Endothelial cell of umbilical vein (primary cell): ENCODE measurements around the gene ERN2. TPM values are rescaled to one million over a fixed set of nuclear protein-coding genes. Genes with fewer than 3 reads are reported as not detected.
A peak's percentile ranks its signal among the peaks of the same experiment; 100 is the strongest.

Experiments used
- BruUV-seq: library from RNA; stranded (reverse); fragments of 400-500 nt; replicated peaks from 2 replicates; lab custom pipeline; 2021; lab: Mats Ljungman, UMichigan
- CTCF ChIA-PET: fragments of 300-600, 350-600 bp; sonication (Branson Sonifier 250); formaldehyde crosslinking; loops from one replicate; lab custom pipeline; 2021; ENCODE audit warnings: antibody characterized with exemption, inconsistent platforms; lab: Charles Lee
- POLR2A ChIA-PET: fragments of 300-600, 350-600 bp; sonication (Branson Sonifier 250); formaldehyde crosslinking; loops from one replicate; lab custom pipeline; 2021; ENCODE audit warnings: antibody characterized with exemption, inconsistent platforms; lab: Charles Lee
- DNase-seq: peaks from one replicate; pipeline ENCODE4 v3.0.0-alpha.2; 2011; ENCODE audit warnings: low read depth, low spot score
- FAIRE-seq: peaks from 2 replicates; lab custom pipeline; 2011; peaks lifted over from hg19 to GRCh38; lab: Jason Lieb, UNC
- H2AFZ ChIP-seq: 2 replicates; pipeline ENCODE4 v1.6.0; 2012; ENCODE audit warnings: low read depth, low read length, control low read depth, inconsistent platforms
- H3K27ac ChIP-seq: 2 replicates; pipeline ENCODE4 v1.5.1; 2011; ENCODE audit warnings: low read depth, mild to moderate bottlenecking, control low read depth, low read length, moderate library complexity; ENCODE audit not compliant: insufficient read depth
- H3K27me3 ChIP-seq, 2 experiments: 2 replicates each; pipeline versions ENCODE4 v1.6.0 to v1.6.1; 2011; ENCODE audit warnings: low read length in 2 of 2, mixed read lengths in 1 of 2; ENCODE audit not compliant: control insufficient read depth in 2 of 2, insufficient read depth in 2 of 2
- H3K36me3 ChIP-seq, 2 experiments: 2 replicates in 1 of 2; 3 replicates in 1 of 2; pipeline ENCODE4 v1.5.1; 2011; ENCODE audit warnings: low read length in 2 of 2, mild to moderate bottlenecking in 1 of 2, moderate library complexity in 1 of 2; ENCODE audit not compliant: control insufficient read depth in 2 of 2, insufficient read depth in 2 of 2; ENCODE audit errors: extremely low read depth in 1 of 2
- H3K4me1 ChIP-seq: 3 replicates; pipeline ENCODE4 v1.5.1; 2011; ENCODE audit warnings: mild to moderate bottlenecking, low read length; ENCODE audit not compliant: control insufficient read depth, insufficient read depth; ENCODE audit errors: extremely low read depth
- H3K4me2 ChIP-seq: 2 replicates; pipeline ENCODE4 v1.6.1; 2011; ENCODE audit warnings: low read length, control low read depth, mixed read lengths; ENCODE audit not compliant: insufficient read depth
- H3K4me3 ChIP-seq, 3 experiments: fragments of 200-600 bp in 1 of 3; sonication (generic), shearing (Covaris generic) in 1 of 3; replicated peaks in 1 of 3; 2 replicates each; pipeline ENCODE4 v1.5.1; 2011 to 2016; ENCODE audit warnings: control low read depth in 3 of 3, low read length in 3 of 3, mild to moderate bottlenecking in 2 of 3, inconsistent platforms in 1 of 3, low read depth in 1 of 3, moderate library complexity in 1 of 3; ENCODE audit not compliant: insufficient read depth in 1 of 3
- H3K79me2 ChIP-seq: 2 replicates; pipeline ENCODE4 v1.6.0; 2012; ENCODE audit warnings: low read length, inconsistent platforms; ENCODE audit not compliant: control insufficient read depth, insufficient read depth
- H3K9ac ChIP-seq: replicated peaks from 2 replicates; pipeline ENCODE3; 2011; ENCODE audit warnings: low read length, control low read depth; ENCODE audit not compliant: insufficient read depth; ENCODE audit errors: extremely low read depth
- H3K9me1 ChIP-seq: replicated peaks from 3 replicates; pipeline ENCODE4 v1.6.0; 2011; ENCODE audit warnings: mild to moderate bottlenecking, low read length; ENCODE audit not compliant: control insufficient read depth, insufficient read depth; ENCODE audit errors: extremely low read depth
- H3K9me3 ChIP-seq: replicated peaks from 2 replicates; pipeline ENCODE4 v1.5.1; 2012; ENCODE audit warnings: low read length, inconsistent platforms; ENCODE audit not compliant: control insufficient read depth, insufficient read depth
- H4K20me1 ChIP-seq: replicated peaks from 2 replicates; pipeline ENCODE3; 2011; ENCODE audit warnings: mild to moderate bottlenecking, low read length; ENCODE audit not compliant: control insufficient read depth, insufficient read depth; ENCODE audit errors: extremely low read depth
- EZH2 ChIP-seq: IDR thresholded peaks from 2 replicates; pipeline ENCODE4 v1.6.1; 2012; ENCODE audit warnings: borderline replicate concordance, low read depth, mild to moderate bottlenecking, moderate library complexity, low read length, inconsistent platforms; ENCODE audit not compliant: severe bottlenecking
- FOS ChIP-seq: IDR thresholded peaks from 2 replicates; pipeline ENCODE4 v1.6.1; 2011; ENCODE audit warnings: mild to moderate bottlenecking, low read length, moderate library complexity, borderline replicate concordance; ENCODE audit not compliant: insufficient read depth
- GATA2 ChIP-seq: IDR thresholded peaks from 2 replicates; pipeline ENCODE4 v1.7.0; 2011; ENCODE audit warnings: low read depth, mild to moderate bottlenecking, moderate library complexity, mixed read lengths, low read length; ENCODE audit not compliant: insufficient read length, insufficient read depth
- JUN ChIP-seq: IDR thresholded peaks from 2 replicates; pipeline ENCODE4 v1.6.1; 2011; ENCODE audit warnings: borderline replicate concordance, low read depth; ENCODE audit not compliant: insufficient read length, insufficient read depth
- MYC ChIP-seq: IDR thresholded peaks from one replicate; pipeline ENCODE4 v1.6.1; 2011; ENCODE audit warnings: mild to moderate bottlenecking, low read depth, low read length
- POLR2A ChIP-seq: IDR thresholded peaks from 2 replicates; pipeline ENCODE4 v1.6.1; 2012; ENCODE audit warnings: low read depth, mild to moderate bottlenecking, control low read depth, low read length
- POLR2AphosphoS5 ChIP-seq: IDR thresholded peaks from 2 replicates; pipeline ENCODE4 v1.6.1; 2012; ENCODE audit warnings: low read depth, mild to moderate bottlenecking, control low read depth, low read length, moderate library complexity; ENCODE audit not compliant: insufficient read depth
- dilution Hi-C: fragments of 300-500 bp; cut with MboI; formaldehyde crosslinking; loops from one replicate; pipeline ENCODE4 v1.15.0; 2019; ENCODE audit warnings: low sequenced_read_pairs; ENCODE audit not compliant: extremely low pct_ligation_motif_present
- intact Hi-C: fragments of 100-400 bp; cut with micrococcal nuclease; formaldehyde crosslinking; loops from one replicate; pipeline ENCODE4 v1.10.0; 2022
- polyA plus RNA-seq, 4 experiments: library from polyadenylated mRNA; depleted of rRNA in 3 of 4; stranded (reverse) in 3 of 4; unstranded in 1 of 4; fragments of >200 nt; gene quantifications; 2 replicates each; pipeline versions ENCODE4 v1.2.1 to v1.2.3, GENCODE V29; 2011 to 2012; ENCODE audit warnings: missing spikeins in 1 of 4
- total RNA-seq: library from RNA; stranded (reverse); gene quantifications from 2 replicates; pipeline ENCODE4 v1.2.3, GENCODE V29; 2021
- TF ChIP-seq, protein P1 (sequence below), 2 donors: IDR thresholded peaks; 1 replicate in 1 of 2; 2 replicates in 1 of 2; pipeline ENCODE4 v1.5.1; 2011; ENCODE audit warnings: low read length in 2 of 2, mild to moderate bottlenecking in 2 of 2, moderate library complexity in 2 of 2, control low read depth in 1 of 2, inconsistent platforms in 1 of 2, low read depth in 1 of 2; ENCODE audit not compliant: insufficient read depth in 1 of 2; ENCODE audit errors: extremely low read depth in 1 of 2
- TF ChIP-seq, protein P2 (sequence below): IDR thresholded peaks from 2 replicates; pipeline ENCODE4 v1.6.1; 2011; ENCODE audit not compliant: insufficient read depth, insufficient read length

The ERN2 gene
- total and polyA plus RNA-seq, 2 donors (not counting 3 experiments of a cell fraction or from before 2014, with no cell fraction given), result 0.15 TPM; not detected in 1

DNA sequence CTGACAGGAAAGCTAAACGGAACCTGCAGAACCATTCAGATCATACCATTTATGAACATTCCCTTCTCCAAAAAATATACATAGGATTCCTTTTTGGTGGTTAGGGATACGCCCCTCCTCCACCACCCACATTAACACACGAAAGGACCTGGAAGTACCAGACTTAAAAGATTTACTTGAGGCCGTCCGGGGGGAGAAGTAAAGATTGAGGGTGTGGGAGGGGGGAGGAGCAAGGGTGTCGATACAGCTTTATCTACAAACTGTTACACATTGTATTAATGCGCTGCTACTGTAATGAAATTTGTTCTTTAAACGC, 72.4 kb downstream of the ERN2 start:
- peak; percentile 21 for FAIRE-seq
- peak overlapping the region; percentile 97 for H3K4me2 ChIP-seq
- no peaks in the 10 kb centered on the region for H4K20me1 ChIP-seq
- TF ChIP-seq, protein P1, sequence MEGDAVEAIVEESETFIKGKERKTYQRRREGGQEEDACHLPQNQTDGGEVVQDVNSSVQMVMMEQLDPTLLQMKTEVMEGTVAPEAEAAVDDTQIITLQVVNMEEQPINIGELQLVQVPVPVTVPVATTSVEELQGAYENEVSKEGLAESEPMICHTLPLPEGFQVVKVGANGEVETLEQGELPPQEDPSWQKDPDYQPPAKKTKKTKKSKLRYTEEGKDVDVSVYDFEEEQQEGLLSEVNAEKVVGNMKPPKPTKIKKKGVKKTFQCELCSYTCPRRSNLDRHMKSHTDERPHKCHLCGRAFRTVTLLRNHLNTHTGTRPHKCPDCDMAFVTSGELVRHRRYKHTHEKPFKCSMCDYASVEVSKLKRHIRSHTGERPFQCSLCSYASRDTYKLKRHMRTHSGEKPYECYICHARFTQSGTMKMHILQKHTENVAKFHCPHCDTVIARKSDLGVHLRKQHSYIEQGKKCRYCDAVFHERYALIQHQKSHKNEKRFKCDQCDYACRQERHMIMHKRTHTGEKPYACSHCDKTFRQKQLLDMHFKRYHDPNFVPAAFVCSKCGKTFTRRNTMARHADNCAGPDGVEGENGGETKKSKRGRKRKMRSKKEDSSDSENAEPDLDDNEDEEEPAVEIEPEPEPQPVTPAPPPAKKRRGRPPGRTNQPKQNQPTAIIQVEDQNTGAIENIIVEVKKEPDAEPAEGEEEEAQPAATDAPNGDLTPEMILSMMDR (IDR thresholded peaks at IDR 0.05; ENCODE audit: extremely low read depth in 1 of 2, insufficient read depth in 1 of 2, low read depth in 1 of 2, low read length in 2 of 2), result no peak
- TF ChIP-seq GATA2, result no peak
- TF ChIP-seq, protein P2, sequence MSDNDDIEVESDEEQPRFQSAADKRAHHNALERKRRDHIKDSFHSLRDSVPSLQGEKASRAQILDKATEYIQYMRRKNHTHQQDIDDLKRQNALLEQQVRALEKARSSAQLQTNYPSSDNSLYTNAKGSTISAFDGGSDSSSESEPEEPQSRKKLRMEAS, result no peak
- no peak for TF ChIP-seq POLR2A
- TF ChIP-seq POLR2AphosphoS5, result no peak
- no peak for TF ChIP-seq JUN
- TF ChIP-seq EZH2, result no peak
- TF ChIP-seq FOS, result no peak
- TF ChIP-seq MYC, result no peak
- peak overlapping the region; percentile 97 for H3K9ac ChIP-seq
- ChIA-PET POLR2A (interaction anchor here (0.5 kb wide), 1 partner anchor 26 kb away, joined by 4 read pairs; no protein-coding TSS in a partner anchor), CTCF (interaction anchor here (1.5 to 2.1 kb wide), 2 partner anchors 44 to 83 kb away, joined by 5 to 6 read pairs; partner anchors contain the start of genes EARS2 and UBFD1)
- H3K36me3 ChIP-seq, result peaks cover 4 to 15% of the 10 kb centered on the region in 2 experiments
- peaks cover 15% of the 10 kb centered on the region for H3K4me1 ChIP-seq
- H3K4me3 ChIP-seq, result peak overlapping the region; percentile 68 to 99 (median 99)
- dilution Hi-C loops, result no loop called here
- no peaks in the 10 kb centered on the region for H3K9me1 ChIP-seq
- peak overlapping the region; percentile 76 for H2AFZ ChIP-seq
- H3K79me2 ChIP-seq, result peaks cover 35% of the 10 kb centered on the region
- DNase-seq, result no peak
- no peaks in the 10 kb centered on the region for H3K27me3 ChIP-seq
- intact Hi-C loops, result loop anchor here (2.0 kb wide), 1 partner anchor 38 kb away; the partner anchor contains the start of gene PLK1
- H3K9me3 ChIP-seq, result no peaks in the 10 kb centered on the region
- BruUV-seq, result no TSS peak
- peak overlapping the region; percentile 96 for H3K27ac ChIP-seq

Other genes starting within 250 kb of the ERN2 start
- gene GGA2, start 202.7 kb downstream of the ERN2 start, total RNA-seq, result 67.5 and 73.1 TPM in 2 replicates
- 32.9 and 33.3 TPM in 2 replicates for gene GGA2, start 202.7 kb downstream of the ERN2 start, polyA plus RNA-seq
- 10.9 and 14.7 TPM in 2 replicates for gene EARS2, start 155.9 kb downstream of the ERN2 start, total RNA-seq
- 21.6 and 32.1 TPM in 2 replicates for gene EARS2, start 155.9 kb downstream of the ERN2 start, polyA plus RNA-seq
- 64.8 and 69.9 TPM in 2 replicates for gene UBFD1, start 155.5 kb downstream of the ERN2 start, total RNA-seq
- 47.4 and 50.0 TPM in 2 replicates for gene UBFD1, start 155.5 kb downstream of the ERN2 start, polyA plus RNA-seq
- 109 and 112 TPM in 2 replicates for gene NDUFAB1, start 116.9 kb downstream of the ERN2 start, total RNA-seq
- gene NDUFAB1, start 116.9 kb downstream of the ERN2 start, polyA plus RNA-seq, result 212 and 228 TPM in 2 replicates
- 11.8 and 15.6 TPM in 2 replicates for gene PALB2, start 71.9 kb downstream of the ERN2 start, total RNA-seq
- gene PALB2, start 71.9 kb downstream of the ERN2 start, polyA plus RNA-seq, result 4.1 and 5.1 TPM in 2 replicates
- gene DCTN5, start 71.8 kb downstream of the ERN2 start, total RNA-seq, result 80.8 and 83.5 TPM in 2 replicates
- 39.6 and 51.6 TPM in 2 replicates for gene DCTN5, start 71.8 kb downstream of the ERN2 start, polyA plus RNA-seq
- gene PLK1, start 34.3 kb downstream of the ERN2 start, total RNA-seq, result 100 and 109 TPM in 2 replicates
- gene PLK1, start 34.3 kb downstream of the ERN2 start, polyA plus RNA-seq, result 94.9 and 111 TPM in 2 replicates
- not detected in 2 replicates for gene CHP2, start 41.8 kb upstream of the ERN2 start, total RNA-seq
- gene CHP2, start 41.8 kb upstream of the ERN2 start, polyA plus RNA-seq, result not detected in 2 replicates
- not detected in 2 replicates for gene PRKCB, start 122.8 kb upstream of the ERN2 start, total RNA-seq
- gene PRKCB, start 122.8 kb upstream of the ERN2 start, polyA plus RNA-seq, result 0.01 TPM in 1 of 2 replicates, not detected in the other